ENCODE measurements around the gene GNAI3.
A peak's percentile ranks its signal among the peaks of the same experiment; 100 is the strongest.

Gene GNAI3

GRCh38 chr1:109513110-109513710, 35.2 kb upstream of the GNAI3 start:
- H3K27ac ChIP-seq (ENCODE audit: extremely low read depth, low read depth, low read length), result no peak overlapping the region
- H3K4me1 ChIP-seq (ENCODE audit: control insufficient read depth, insufficient read depth, low read length), result no peaks in the 10 kb centered on the region
- ChIA-PET CTCF (interaction anchor here (0.6 to 36.3 kb wide), 3 partner anchors 19 to 138 kb away, joined by 4 to 1152 read pairs (median 303); partner anchors contain the start of genes CYB561D1 and GPR61), POLR2A (no interaction called here)
- no peaks in the 10 kb centered on the region for H3K9me3 ChIP-seq (ENCODE audit: control insufficient read depth, insufficient read depth, low read depth, low read length)
- H3K36me3 ChIP-seq (ENCODE audit: control insufficient read depth in 2 of 2, insufficient read depth in 1 of 2, low read length in 2 of 2), result no peaks in the 10 kb centered on the region
- TF ChIP-seq ZNF324 (tag by site-specific recombination; IDR thresholded peaks at IDR 0.05), result no peak
- TF ChIP-seq SCRT2 (tag by site-specific recombination; IDR thresholded peaks at IDR 0.05), result peak; percentile 92
- TF ChIP-seq SCRT1 (tag by site-specific recombination; IDR thresholded peaks at IDR 0.05; ENCODE audit: borderline replicate concordance), result 0 out of 2 replicates have a peak, but pooled peaks have one; percentile 58
- TF ChIP-seq ZNF792 (tag by site-specific recombination; IDR thresholded peaks at IDR 0.05), result no peak
- TF ChIP-seq ZNF473 (tag by site-specific recombination; IDR thresholded peaks at IDR 0.05), result no peak
- no peak overlapping the region for H3K4me3 ChIP-seq (ENCODE audit: low read depth, low read length)

GRCh38 chr1:109514846-109515245, 33.6 kb upstream of the GNAI3 start:
- CTCF ChIA-PET, result interaction anchor here (1.0 to 36.3 kb wide), 4 partner anchors 12 to 470 kb away, joined by 5 to 1152 read pairs (median 154); partner anchors contain the start of genes AHCYL1, CYB561D1 and GPR61
- H3K4me1 ChIP-seq (ENCODE audit: control insufficient read depth, insufficient read depth, low read length), result no peaks in the 10 kb centered on the region
- H3K9me3 ChIP-seq (ENCODE audit: control insufficient read depth, insufficient read depth, low read depth, low read length), result no peaks in the 10 kb centered on the region
- H3K27ac ChIP-seq (ENCODE audit: extremely low read depth, low read depth, low read length), result no peak overlapping the region
- TF ChIP-seq MZF1 (tag by site-specific recombination; IDR thresholded peaks at IDR 0.05; ENCODE audit: borderline replicate concordance), result no peak
- no peak for TF ChIP-seq ZNF248 (tag by site-specific recombination; IDR thresholded peaks at IDR 0.05)
- no peak for TF ChIP-seq ZNF639 (tag by site-specific recombination; IDR thresholded peaks at IDR 0.05)
- no peak for TF ChIP-seq ZBTB21 (tag by site-specific recombination; IDR thresholded peaks at IDR 0.05)
- TF ChIP-seq REPIN1 (tag by site-specific recombination; IDR thresholded peaks at IDR 0.05; ENCODE audit: low read depth), result no peak
- TF ChIP-seq ZNF18 (tag by site-specific recombination; IDR thresholded peaks at IDR 0.05), result no peak
- no peak for TF ChIP-seq ZNF624 (tag by site-specific recombination; IDR thresholded peaks at IDR 0.05)
- no peak for TF ChIP-seq SCRT1 (tag by site-specific recombination; IDR thresholded peaks at IDR 0.05; ENCODE audit: borderline replicate concordance)
- no peak for TF ChIP-seq ZNF335 (tag by site-specific recombination; conservative IDR thresholded peaks at IDR 0.05)
- POLR2A ChIA-PET, result interaction anchor here (1.1 to 1.3 kb wide), 2 partner anchors 9 to 489 kb away, joined by 3 read pairs; no protein-coding TSS in a partner anchor
- no peak overlapping the region for H3K4me3 ChIP-seq (ENCODE audit: low read depth, low read length)
- no peaks in the 10 kb centered on the region for H3K36me3 ChIP-seq (ENCODE audit: control insufficient read depth in 2 of 2, insufficient read depth in 1 of 2, low read length in 2 of 2)

GRCh38 chr1:109516872-109517271, 31.5 kb upstream of the GNAI3 start:
- H3K9me3 ChIP-seq (ENCODE audit: control insufficient read depth, insufficient read depth, low read depth, low read length), result no peaks in the 10 kb centered on the region
- ChIA-PET POLR2A (no interaction called here), CTCF (interaction anchor here (18.0 to 36.3 kb wide), 2 partner anchors 16 to 22 kb away, joined by 303 to 1152 read pairs; partner anchors contain the start of genes CYB561D1 and GPR61)
- H3K27ac ChIP-seq (ENCODE audit: extremely low read depth, low read depth, low read length), result no peak overlapping the region
- H3K4me3 ChIP-seq (ENCODE audit: low read depth, low read length), result no peak overlapping the region
- H3K36me3 ChIP-seq (ENCODE audit: control insufficient read depth in 2 of 2, insufficient read depth in 1 of 2, low read length in 2 of 2), result no peaks in the 10 kb centered on the region
- no peaks in the 10 kb centered on the region for H3K4me1 ChIP-seq (ENCODE audit: control insufficient read depth, insufficient read depth, low read length)
- TF ChIP-seq ZNF658 (tag by site-specific recombination; IDR thresholded peaks at IDR 0.05) (no peak), REST (tag by site-specific recombination; IDR thresholded peaks at IDR 0.05) (no peak), ZNF600 (tag by site-specific recombination; IDR thresholded peaks at IDR 0.05) (no peak), ZNF26 (tag by site-specific recombination; IDR thresholded peaks at IDR 0.05) (no peak)
